Retinal pigment epithelial cell (primary cell): ENCODE data around the gene MDH2.
"Not testable (repeated sequence)": the region's sequence is repeated elsewhere in the genome, so short reads cannot be mapped to it uniquely, and the experiment has no call there.

ENCODE experiments used
- DNase-seq: peaks from one replicate; pipeline ENCODE4 v3.0.0-alpha.2; 2010; ENCODE audit warnings: low read depth
- H3K4me3 ChIP-seq: 2 replicates; pipeline ENCODE4 v1.5.1; 2011; ENCODE audit warnings: mild to moderate bottlenecking, low read length, control low read depth, moderate library complexity
- TF ChIP-seq, protein P1 (sequence below): conservative IDR thresholded peaks from 2 replicates; pipeline ENCODE4 v1.5.1; 2011; ENCODE audit warnings: low read depth, low read length, control low read depth, inconsistent platforms

Gene MDH2

GRCh38 chr7:76106893-76107292 is 59.0 kb downstream of the MDH2 start:
- TF ChIP-seq, protein P1, sequence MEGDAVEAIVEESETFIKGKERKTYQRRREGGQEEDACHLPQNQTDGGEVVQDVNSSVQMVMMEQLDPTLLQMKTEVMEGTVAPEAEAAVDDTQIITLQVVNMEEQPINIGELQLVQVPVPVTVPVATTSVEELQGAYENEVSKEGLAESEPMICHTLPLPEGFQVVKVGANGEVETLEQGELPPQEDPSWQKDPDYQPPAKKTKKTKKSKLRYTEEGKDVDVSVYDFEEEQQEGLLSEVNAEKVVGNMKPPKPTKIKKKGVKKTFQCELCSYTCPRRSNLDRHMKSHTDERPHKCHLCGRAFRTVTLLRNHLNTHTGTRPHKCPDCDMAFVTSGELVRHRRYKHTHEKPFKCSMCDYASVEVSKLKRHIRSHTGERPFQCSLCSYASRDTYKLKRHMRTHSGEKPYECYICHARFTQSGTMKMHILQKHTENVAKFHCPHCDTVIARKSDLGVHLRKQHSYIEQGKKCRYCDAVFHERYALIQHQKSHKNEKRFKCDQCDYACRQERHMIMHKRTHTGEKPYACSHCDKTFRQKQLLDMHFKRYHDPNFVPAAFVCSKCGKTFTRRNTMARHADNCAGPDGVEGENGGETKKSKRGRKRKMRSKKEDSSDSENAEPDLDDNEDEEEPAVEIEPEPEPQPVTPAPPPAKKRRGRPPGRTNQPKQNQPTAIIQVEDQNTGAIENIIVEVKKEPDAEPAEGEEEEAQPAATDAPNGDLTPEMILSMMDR = no peak
- H3K4me3 ChIP-seq = no peak overlapping the region
- DNase-seq = no peak

DNA sequence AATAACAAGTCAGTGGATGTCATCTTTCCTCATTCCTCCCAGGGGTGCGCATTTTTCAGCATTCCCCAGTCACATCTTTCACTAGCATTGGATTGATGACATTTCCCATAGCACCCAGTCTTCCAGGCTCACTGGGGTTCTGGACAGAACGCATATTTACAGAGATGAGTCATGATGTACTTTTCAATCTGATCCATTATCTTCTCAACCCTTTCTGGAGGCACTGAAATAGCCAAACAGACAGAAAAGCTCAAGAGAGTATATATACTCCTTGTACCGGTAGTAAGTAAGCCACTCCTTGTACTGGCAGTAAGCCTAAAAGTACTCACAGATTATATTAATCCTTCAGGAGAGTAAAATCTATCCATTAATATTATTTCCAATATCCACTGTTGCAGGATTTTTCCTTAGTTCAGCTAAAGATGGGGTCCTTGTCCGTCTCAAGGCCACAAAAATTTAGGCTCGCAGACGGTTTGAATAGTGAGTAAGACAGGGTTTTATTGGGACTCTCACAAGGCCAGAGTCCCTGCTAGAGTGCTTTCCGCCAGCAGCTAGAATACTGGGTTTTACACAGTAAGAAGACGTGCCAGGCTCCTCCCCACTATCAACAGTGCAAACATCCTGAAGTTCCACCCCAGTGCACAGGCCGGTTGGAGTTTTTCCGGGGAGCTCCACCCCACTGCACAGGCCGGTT is 60.8 kb downstream of the MDH2 start:
- no peak for DNase-seq

GRCh38 chr7:76113042-76113630 is 65.2 kb downstream of the MDH2 start:
- DNase-seq, H3K4me3 ChIP-seq: not testable (repeated sequence)

More for the DNA sequence above, 60.8 kb downstream of the MDH2 start:
- no peak overlapping the region for H3K4me3 ChIP-seq
- TF ChIP-seq, protein P1 = no peak

GRCh38 chr7:76114742-76115141 is 66.8 kb downstream of the MDH2 start:
- DNase-seq, H3K4me3 ChIP-seq: not testable (repeated sequence)
